IMR-90 (cell line): ENCODE results near the gene EIF4G3.

Experiments used
- CEBPB ChIP-seq: IDR thresholded peaks from 2 replicates; pipeline ENCODE4 v1.6.1; 2012; ENCODE audit warnings: low read depth, low read length, improper control_type of control experiment
- POLR2A ChIP-seq: IDR thresholded peaks from 2 replicates; pipeline ENCODE4 v1.6.1; 2012; ENCODE audit warnings: mild to moderate bottlenecking, low read depth, low read length
- TF ChIP-seq, protein P1 (sequence below): conservative IDR thresholded peaks from 2 replicates; pipeline ENCODE4 v1.5.1; 2012; ENCODE audit warnings: mild to moderate bottlenecking, low read depth, low read length, improper control_type of control experiment
- TF ChIP-seq, protein P2 (sequence below): fragments of 150-350 bp; IDR thresholded peaks from 2 replicates; pipeline ENCODE4 v1.6.1; 2016; ENCODE audit warnings: low read depth, mild to moderate bottlenecking, low read length, moderate library complexity, borderline replicate concordance
- TF ChIP-seq, protein P3 (sequence below): fragments of 150-350 bp; IDR thresholded peaks from 2 replicates; pipeline ENCODE4 v1.6.1; 2017; ENCODE audit warnings: mild to moderate bottlenecking, antibody characterized with exemption, low read length, low read depth

DNA sequence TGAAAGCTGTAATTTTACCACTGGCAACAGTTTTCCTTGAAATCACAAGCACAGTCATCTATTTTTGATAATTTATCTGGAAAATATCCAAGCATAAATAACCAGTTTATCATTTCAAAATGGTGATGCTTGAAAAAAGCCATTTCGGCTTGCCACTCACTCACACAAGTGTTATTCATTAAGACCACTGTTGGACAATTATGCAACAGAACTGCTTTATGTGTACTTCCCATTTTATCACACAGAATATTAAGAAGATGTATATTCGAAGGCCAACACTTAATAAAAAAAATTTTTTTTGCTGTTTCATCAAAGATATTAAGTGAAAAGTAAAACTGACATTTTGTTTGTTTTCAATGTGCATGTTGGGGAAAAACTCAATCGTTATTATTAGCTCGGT, 62.3 kb downstream of the EIF4G3 start:
- TF ChIP-seq, protein P1, sequence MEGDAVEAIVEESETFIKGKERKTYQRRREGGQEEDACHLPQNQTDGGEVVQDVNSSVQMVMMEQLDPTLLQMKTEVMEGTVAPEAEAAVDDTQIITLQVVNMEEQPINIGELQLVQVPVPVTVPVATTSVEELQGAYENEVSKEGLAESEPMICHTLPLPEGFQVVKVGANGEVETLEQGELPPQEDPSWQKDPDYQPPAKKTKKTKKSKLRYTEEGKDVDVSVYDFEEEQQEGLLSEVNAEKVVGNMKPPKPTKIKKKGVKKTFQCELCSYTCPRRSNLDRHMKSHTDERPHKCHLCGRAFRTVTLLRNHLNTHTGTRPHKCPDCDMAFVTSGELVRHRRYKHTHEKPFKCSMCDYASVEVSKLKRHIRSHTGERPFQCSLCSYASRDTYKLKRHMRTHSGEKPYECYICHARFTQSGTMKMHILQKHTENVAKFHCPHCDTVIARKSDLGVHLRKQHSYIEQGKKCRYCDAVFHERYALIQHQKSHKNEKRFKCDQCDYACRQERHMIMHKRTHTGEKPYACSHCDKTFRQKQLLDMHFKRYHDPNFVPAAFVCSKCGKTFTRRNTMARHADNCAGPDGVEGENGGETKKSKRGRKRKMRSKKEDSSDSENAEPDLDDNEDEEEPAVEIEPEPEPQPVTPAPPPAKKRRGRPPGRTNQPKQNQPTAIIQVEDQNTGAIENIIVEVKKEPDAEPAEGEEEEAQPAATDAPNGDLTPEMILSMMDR: no peak
- TF ChIP-seq POLR2A: no peak
- no peak for TF ChIP-seq CEBPB
- TF ChIP-seq, protein P2, sequence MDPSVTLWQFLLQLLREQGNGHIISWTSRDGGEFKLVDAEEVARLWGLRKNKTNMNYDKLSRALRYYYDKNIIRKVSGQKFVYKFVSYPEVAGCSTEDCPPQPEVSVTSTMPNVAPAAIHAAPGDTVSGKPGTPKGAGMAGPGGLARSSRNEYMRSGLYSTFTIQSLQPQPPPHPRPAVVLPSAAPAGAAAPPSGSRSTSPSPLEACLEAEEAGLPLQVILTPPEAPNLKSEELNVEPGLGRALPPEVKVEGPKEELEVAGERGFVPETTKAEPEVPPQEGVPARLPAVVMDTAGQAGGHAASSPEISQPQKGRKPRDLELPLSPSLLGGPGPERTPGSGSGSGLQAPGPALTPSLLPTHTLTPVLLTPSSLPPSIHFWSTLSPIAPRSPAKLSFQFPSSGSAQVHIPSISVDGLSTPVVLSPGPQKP: no peak
- TF ChIP-seq, protein P3, sequence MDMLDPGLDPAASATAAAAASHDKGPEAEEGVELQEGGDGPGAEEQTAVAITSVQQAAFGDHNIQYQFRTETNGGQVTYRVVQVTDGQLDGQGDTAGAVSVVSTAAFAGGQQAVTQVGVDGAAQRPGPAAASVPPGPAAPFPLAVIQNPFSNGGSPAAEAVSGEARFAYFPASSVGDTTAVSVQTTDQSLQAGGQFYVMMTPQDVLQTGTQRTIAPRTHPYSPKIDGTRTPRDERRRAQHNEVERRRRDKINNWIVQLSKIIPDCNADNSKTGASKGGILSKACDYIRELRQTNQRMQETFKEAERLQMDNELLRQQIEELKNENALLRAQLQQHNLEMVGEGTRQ: no peak
